Measurements from ENCODE around the gene GPR33. TPM values are rescaled to one million over a fixed set of nuclear protein-coding genes. Genes with fewer than 3 reads are reported as not detected.

Gene GPR33
- total RNA-seq, 1 donor from 2014 or later, result not detected

DNA sequence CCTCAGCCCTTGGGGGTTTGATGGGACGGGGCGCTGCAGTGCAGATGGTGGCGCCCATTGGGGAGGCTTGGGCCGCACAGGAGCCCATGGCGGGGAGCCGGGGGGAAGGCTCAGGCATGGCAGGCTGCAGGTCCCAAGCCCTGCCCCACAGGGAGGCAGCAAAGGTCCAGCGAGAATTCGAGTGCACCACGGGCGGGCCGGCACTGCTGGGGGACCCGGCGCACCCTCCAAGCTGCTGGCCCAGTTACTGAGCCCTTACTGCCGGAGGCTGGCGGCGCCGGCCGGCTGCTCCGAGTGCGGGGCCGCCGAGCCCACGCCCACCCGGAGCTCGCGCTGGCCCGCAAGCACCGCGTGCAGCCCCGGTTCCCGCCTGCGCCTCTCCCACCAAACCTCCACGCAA is 39.2 kb upstream of the GPR33 start:
- no peak overlapping the region for H3K27ac Mint-ChIP-seq (ENCODE audit: unreplicated experiment)

GRCh38 chr14:31510855-31511254 is 23.0 kb upstream of the GPR33 start:
- Mint-ChIP-seq H3K27ac (ENCODE audit: unreplicated experiment) (no peak overlapping the region), H3K4me1 (ENCODE audit: unreplicated experiment) (peaks cover 13% of the 10 kb centered on the region), H3K36me3 (ENCODE audit: unreplicated experiment) (no peaks in the 10 kb centered on the region), H3K27me3 (ENCODE audit: unreplicated experiment) (peaks cover 3% of the 10 kb centered on the region), H3K4me3 (ENCODE audit: unreplicated experiment) (no peak overlapping the region), H3K9me3 (ENCODE audit: unreplicated experiment) (no peaks in the 10 kb centered on the region)
- TF ChIP-seq, protein P1, sequence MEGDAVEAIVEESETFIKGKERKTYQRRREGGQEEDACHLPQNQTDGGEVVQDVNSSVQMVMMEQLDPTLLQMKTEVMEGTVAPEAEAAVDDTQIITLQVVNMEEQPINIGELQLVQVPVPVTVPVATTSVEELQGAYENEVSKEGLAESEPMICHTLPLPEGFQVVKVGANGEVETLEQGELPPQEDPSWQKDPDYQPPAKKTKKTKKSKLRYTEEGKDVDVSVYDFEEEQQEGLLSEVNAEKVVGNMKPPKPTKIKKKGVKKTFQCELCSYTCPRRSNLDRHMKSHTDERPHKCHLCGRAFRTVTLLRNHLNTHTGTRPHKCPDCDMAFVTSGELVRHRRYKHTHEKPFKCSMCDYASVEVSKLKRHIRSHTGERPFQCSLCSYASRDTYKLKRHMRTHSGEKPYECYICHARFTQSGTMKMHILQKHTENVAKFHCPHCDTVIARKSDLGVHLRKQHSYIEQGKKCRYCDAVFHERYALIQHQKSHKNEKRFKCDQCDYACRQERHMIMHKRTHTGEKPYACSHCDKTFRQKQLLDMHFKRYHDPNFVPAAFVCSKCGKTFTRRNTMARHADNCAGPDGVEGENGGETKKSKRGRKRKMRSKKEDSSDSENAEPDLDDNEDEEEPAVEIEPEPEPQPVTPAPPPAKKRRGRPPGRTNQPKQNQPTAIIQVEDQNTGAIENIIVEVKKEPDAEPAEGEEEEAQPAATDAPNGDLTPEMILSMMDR (IDR thresholded peaks at IDR 0.05), result no peak
- no peak for DNase-seq (ENCODE audit: extremely low spot score, unreplicated experiment)

More for the DNA sequence above, 39.2 kb upstream of the GPR33 start:
- Mint-ChIP-seq H3K27me3 (ENCODE audit: unreplicated experiment) (no peaks in the 10 kb centered on the region), H3K9me3 (ENCODE audit: unreplicated experiment) (no peaks in the 10 kb centered on the region), H3K4me3 (ENCODE audit: unreplicated experiment) (no peak overlapping the region), H3K4me1 (ENCODE audit: unreplicated experiment) (peaks cover 2% of the 10 kb centered on the region), H3K36me3 (ENCODE audit: unreplicated experiment) (no peaks in the 10 kb centered on the region)
- DNase-seq (ENCODE audit: extremely low spot score, unreplicated experiment), result no peak
- TF ChIP-seq, protein P1 (IDR thresholded peaks at IDR 0.05), result no peak

- Mint-ChIP-seq H3K9me3 (ENCODE audit: unreplicated experiment) (no peaks in the 10 kb centered on the region), H3K4me1 (ENCODE audit: unreplicated experiment) (peaks cover 20% of the 10 kb centered on the region), H3K27ac (ENCODE audit: unreplicated experiment) (no peak overlapping the region), H3K27me3 (ENCODE audit: unreplicated experiment) (peaks cover 3% of the 10 kb centered on the region), H3K36me3 (ENCODE audit: unreplicated experiment) (no peaks in the 10 kb centered on the region), H3K4me3 (ENCODE audit: unreplicated experiment) (no peak overlapping the region)
- DNase-seq (ENCODE audit: extremely low spot score, unreplicated experiment), result no peak
- TF ChIP-seq, protein P1 (IDR thresholded peaks at IDR 0.05), result peak; percentile 68
Observed at GRCh38 chr14:31510222-31510621, 22.4 kb upstream of the GPR33 start.

GRCh38 chr14:31508135-31508534 is 20.3 kb upstream of the GPR33 start:
- no peaks in the 10 kb centered on the region for H3K27me3 Mint-ChIP-seq (ENCODE audit: unreplicated experiment)
- no peaks in the 10 kb centered on the region for H3K36me3 Mint-ChIP-seq (ENCODE audit: unreplicated experiment)
- no peak for DNase-seq (ENCODE audit: extremely low spot score, unreplicated experiment)
- no peak overlapping the region for H3K27ac Mint-ChIP-seq (ENCODE audit: unreplicated experiment)
- peaks cover 26% of the 10 kb centered on the region for H3K4me1 Mint-ChIP-seq (ENCODE audit: unreplicated experiment)
- H3K9me3 Mint-ChIP-seq (ENCODE audit: unreplicated experiment), result no peaks in the 10 kb centered on the region
- TF ChIP-seq, protein P1 (IDR thresholded peaks at IDR 0.05), result no peak
- no peak overlapping the region for H3K4me3 Mint-ChIP-seq (ENCODE audit: unreplicated experiment)

DNA sequence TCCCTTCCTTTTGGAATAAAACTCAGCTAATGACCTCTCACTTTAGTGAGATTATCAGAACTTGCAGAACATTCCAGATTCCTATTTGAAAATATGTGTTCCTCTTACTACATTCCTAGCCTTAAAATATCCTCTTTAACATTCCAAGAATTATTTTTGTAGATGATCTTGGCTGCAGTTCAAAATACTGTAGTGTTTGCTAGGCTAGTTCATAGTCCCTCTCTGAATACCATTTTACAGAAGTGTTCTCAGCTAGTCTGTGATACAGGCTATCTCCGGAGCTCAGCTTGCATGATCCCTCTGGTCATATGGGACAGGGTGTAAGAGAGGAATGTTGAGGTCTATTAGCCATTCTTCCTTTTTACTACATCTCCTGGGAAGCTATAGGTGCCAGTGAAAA is 17.6 kb upstream of the GPR33 start:
- no peak for DNase-seq (ENCODE audit: extremely low spot score, unreplicated experiment)
- Mint-ChIP-seq H3K27me3 (ENCODE audit: unreplicated experiment) (no peaks in the 10 kb centered on the region), H3K4me1 (ENCODE audit: unreplicated experiment) (peaks cover 26% of the 10 kb centered on the region), H3K36me3 (ENCODE audit: unreplicated experiment) (no peaks in the 10 kb centered on the region), H3K9me3 (ENCODE audit: unreplicated experiment) (no peaks in the 10 kb centered on the region), H3K4me3 (ENCODE audit: unreplicated experiment) (no peak overlapping the region), H3K27ac (ENCODE audit: unreplicated experiment) (peak overlapping the region; percentile 79)
- TF ChIP-seq, protein P1 (IDR thresholded peaks at IDR 0.05), result no peak

Measured in osteocyte (in vitro differentiated cells).